Measurements from ENCODE around the gene SPINDOC. TPM values are rescaled to one million over a fixed set of nuclear protein-coding genes. Genes with fewer than 3 reads are reported as not detected.

The SPINDOC gene
- total RNA-seq, 1 experiment from 2014 or later = 50.9 TPM

DNA sequence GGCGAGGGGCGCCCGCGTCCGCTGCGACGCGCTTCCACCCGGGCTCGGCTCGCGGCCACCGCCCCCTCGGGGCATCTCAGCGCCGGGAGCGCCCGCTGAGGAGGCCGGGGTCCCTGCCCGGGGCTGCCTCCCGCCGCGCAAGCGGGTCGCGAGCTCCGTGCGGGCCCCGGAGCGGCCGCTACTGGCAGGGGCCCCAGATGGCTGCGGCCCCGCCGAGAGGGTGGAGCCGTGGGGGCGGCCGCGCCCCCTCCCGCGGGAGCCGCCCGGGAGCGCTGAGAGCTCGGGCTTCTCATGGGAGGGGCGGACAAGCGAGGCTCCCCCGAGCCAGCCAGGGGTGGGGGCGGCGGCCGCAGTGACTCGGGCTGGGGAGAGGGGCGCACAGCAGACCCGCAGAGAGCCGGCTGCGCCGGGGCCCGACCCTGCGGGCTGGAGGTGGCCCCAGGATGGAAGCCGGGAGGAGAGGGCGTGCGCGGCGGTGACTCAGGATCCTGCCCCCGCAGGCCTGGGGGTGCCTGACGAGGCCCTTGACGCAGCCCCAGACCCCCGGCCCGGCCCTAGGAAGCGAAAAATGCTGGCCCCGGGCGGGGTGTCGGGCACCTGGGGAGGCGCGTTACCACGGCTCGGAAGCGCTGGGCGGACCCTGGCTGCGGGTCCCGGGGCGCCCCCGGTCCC is 44.1 kb upstream of the SPINDOC start:
- POLR2A ChIA-PET = no interaction called here
- RAD21 ChIA-PET (ENCODE audit: low non-redundant PET in 1 of 2, low total read pairs in 2 of 2, uncharacterized antibody in 2 of 2, unreplicated experiment in 2 of 2) = interaction anchor here in 1 of 2 experiments (1.1 kb wide), 1 partner anchor 45 kb away, joined by 3 read pairs; no protein-coding TSS in a partner anchor
- no peak for DNase-seq (ENCODE audit: low read depth, low spot score)
- TF ChIP-seq SRF (IDR thresholded peaks at IDR 0.05; ENCODE audit: low read depth) (no peak), RAD21 (IDR thresholded peaks at IDR 0.05; ENCODE audit: low read depth) (no peak), POLR2AphosphoS5 (IDR thresholded peaks at IDR 0.05; ENCODE audit: low read depth, low read length) (peak; percentile 41; the same call in 1 of the 2 replicates), ZFX (IDR thresholded peaks at IDR 0.05) (0 out of 2 replicates have a peak, but pooled peaks have one; percentile 18), POLR2A (IDR thresholded peaks at IDR 0.05; ENCODE audit: borderline replicate concordance, extremely low read depth, insufficient read depth, insufficient read length) (peak; percentile 47), SP1 (IDR thresholded peaks at IDR 0.05; ENCODE audit: low read depth) (no peak), ZNF274 (IDR thresholded peaks at IDR 0.05; ENCODE audit: low read depth, low read length) (no peak), TCF7L2 (IDR thresholded peaks at IDR 0.05; ENCODE audit: borderline replicate concordance, extremely low read depth, insufficient read depth, insufficient read length) (no peak), JUND (IDR thresholded peaks at IDR 0.05) (no peak), CEBPB (IDR thresholded peaks at IDR 0.05; ENCODE audit: low read depth) (no peak), SIN3A (IDR thresholded peaks at IDR 0.05; ENCODE audit: low read depth) (no peak), ELF1 (IDR thresholded peaks at IDR 0.05; ENCODE audit: borderline replicate concordance, low read depth) (no peak), YY1 (IDR thresholded peaks at IDR 0.05; ENCODE audit: extremely low read depth, insufficient replicate concordance, low read depth, low read length) (no peak), EZH2 (IDR thresholded peaks at IDR 0.05) (no peak), EZH2phosphoT487 (IDR thresholded peaks at IDR 0.05; ENCODE audit: borderline replicate concordance) (no peak)
- TF ChIP-seq, protein P1, sequence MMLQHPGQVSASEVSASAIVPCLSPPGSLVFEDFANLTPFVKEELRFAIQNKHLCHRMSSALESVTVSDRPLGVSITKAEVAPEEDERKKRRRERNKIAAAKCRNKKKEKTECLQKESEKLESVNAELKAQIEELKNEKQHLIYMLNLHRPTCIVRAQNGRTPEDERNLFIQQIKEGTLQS (IDR thresholded peaks at IDR 0.05) = no peak
- TF ChIP-seq, protein P2, sequence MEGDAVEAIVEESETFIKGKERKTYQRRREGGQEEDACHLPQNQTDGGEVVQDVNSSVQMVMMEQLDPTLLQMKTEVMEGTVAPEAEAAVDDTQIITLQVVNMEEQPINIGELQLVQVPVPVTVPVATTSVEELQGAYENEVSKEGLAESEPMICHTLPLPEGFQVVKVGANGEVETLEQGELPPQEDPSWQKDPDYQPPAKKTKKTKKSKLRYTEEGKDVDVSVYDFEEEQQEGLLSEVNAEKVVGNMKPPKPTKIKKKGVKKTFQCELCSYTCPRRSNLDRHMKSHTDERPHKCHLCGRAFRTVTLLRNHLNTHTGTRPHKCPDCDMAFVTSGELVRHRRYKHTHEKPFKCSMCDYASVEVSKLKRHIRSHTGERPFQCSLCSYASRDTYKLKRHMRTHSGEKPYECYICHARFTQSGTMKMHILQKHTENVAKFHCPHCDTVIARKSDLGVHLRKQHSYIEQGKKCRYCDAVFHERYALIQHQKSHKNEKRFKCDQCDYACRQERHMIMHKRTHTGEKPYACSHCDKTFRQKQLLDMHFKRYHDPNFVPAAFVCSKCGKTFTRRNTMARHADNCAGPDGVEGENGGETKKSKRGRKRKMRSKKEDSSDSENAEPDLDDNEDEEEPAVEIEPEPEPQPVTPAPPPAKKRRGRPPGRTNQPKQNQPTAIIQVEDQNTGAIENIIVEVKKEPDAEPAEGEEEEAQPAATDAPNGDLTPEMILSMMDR (IDR thresholded peaks at IDR 0.05 in 2 of 3, conservative IDR thresholded peaks at IDR 0.05 in 1 of 3; ENCODE audit: borderline replicate concordance in 1 of 3, insufficient read depth in 1 of 3, low read depth in 2 of 3, low read length in 2 of 3) = no peak
- TF ChIP-seq, protein P3, sequence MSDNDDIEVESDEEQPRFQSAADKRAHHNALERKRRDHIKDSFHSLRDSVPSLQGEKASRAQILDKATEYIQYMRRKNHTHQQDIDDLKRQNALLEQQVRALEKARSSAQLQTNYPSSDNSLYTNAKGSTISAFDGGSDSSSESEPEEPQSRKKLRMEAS (IDR thresholded peaks at IDR 0.05) = no peak
- TF ChIP-seq, protein P4, sequence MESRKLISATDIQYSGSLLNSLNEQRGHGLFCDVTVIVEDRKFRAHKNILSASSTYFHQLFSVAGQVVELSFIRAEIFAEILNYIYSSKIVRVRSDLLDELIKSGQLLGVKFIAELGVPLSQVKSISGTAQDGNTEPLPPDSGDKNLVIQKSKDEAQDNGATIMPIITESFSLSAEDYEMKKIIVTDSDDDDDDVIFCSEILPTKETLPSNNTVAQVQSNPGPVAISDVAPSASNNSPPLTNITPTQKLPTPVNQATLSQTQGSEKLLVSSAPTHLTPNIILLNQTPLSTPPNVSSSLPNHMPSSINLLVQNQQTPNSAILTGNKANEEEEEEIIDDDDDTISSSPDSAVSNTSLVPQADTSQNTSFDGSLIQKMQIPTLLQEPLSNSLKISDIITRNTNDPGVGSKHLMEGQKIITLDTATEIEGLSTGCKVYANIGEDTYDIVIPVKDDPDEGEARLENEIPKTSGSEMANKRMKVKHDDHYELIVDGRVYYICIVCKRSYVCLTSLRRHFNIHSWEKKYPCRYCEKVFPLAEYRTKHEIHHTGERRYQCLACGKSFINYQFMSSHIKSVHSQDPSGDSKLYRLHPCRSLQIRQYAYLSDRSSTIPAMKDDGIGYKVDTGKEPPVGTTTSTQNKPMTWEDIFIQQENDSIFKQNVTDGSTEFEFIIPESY (IDR thresholded peaks at IDR 0.05; ENCODE audit: extremely low read depth, insufficient replicate concordance, low read length) = no peak

More for the DNA sequence above, 44.1 kb upstream of the SPINDOC start:
- Histone ChIP-seq H3K9ac (ENCODE audit: low read length) (peak overlapping the region; percentile 60), H3K9me3 (ENCODE audit: control insufficient read depth in 1 of 2, insufficient read depth in 1 of 2, low read depth in 1 of 2, low read length in 2 of 2) (no peaks in the 10 kb centered on the region), H3K4me3 (replicated peaks in 1 of 2; ENCODE audit: low read depth in 1 of 2, low read length in 2 of 2) (peak overlapping the region; percentile 78 to 88), H3K79me2 (ENCODE audit: insufficient read depth, low read length) (peaks cover 21% of the 10 kb centered on the region), H3K36me3 (ENCODE audit: control insufficient read depth in 1 of 2, insufficient read depth in 2 of 2, low read length in 2 of 2) (peaks cover 0 to 4% of the 10 kb centered on the region in 2 experiments; a peak in 1 of 4 replicates), H3K4me1 (ENCODE audit: control insufficient read depth in 1 of 2, insufficient read depth in 2 of 2, low read length in 2 of 2) (peaks cover 14 to 29% of the 10 kb centered on the region in 2 experiments), H3K27ac (ENCODE audit: low read depth, low read length) (peak overlapping the region; percentile 90), H2AFZ (ENCODE audit: low read depth, low read length, poor library complexity, severe bottlenecking) (no peak overlapping the region), H3K27me3 (ENCODE audit: insufficient read depth, low read length) (no peaks in the 10 kb centered on the region), H3K9me2 (ENCODE audit: insufficient read depth) (no peaks in the 10 kb centered on the region), H3K4me2 (ENCODE audit: low read length) (peak overlapping the region; percentile 79), H4K20me1 (ENCODE audit: insufficient read depth) (peaks cover 9% of the 10 kb centered on the region; the same call in 1 of the 2 replicates)
- peak; percentile 67 for ATAC-seq
- CTCF ChIA-PET = interaction anchor here (1.4 to 2.7 kb wide), 3 partner anchors 67 to 176 kb away, joined by 3 to 20 read pairs (median 8); no protein-coding TSS in a partner anchor
- no TSS peak for BruUV-seq (replicated peaks)
- intact Hi-C loops (cut with micrococcal nuclease) = loop anchor here (2.0 to 5.0 kb wide), 2 partner anchors 68 to 378 kb away; no protein-coding TSS in a partner anchor
